MM.1S (cell line): ENCODE data around the gene JPT2.

Experiments
- DNase-seq: peaks from one replicate; pipeline ENCODE4 v3.0.0-alpha.2; 2015
- H2AFZ ChIP-seq: fragments of 300-600 bp; sonication (generic); 2 replicates; pipeline ENCODE4 v1.6.0; 2016; ENCODE audit warnings: antibody characterized with exemption, low read length
- H3F3A ChIP-seq: fragments of 300-600 bp; sonication (generic); 2 replicates; pipeline ENCODE4 v1.6.1; 2016; ENCODE audit warnings: mild to moderate bottlenecking, antibody characterized with exemption, low read length, moderate library complexity, mixed read lengths; ENCODE audit not compliant: insufficient read depth
- H3K27ac ChIP-seq: fragments of 300-600 bp; sonication (generic); 2 replicates; pipeline ENCODE4 v1.5.1; 2016; ENCODE audit warnings: mild to moderate bottlenecking, low read length
- H3K27me3 ChIP-seq: fragments of 300-600 bp; sonication (generic); replicated peaks from 2 replicates; pipeline ENCODE4 v1.6.0; 2016; ENCODE audit warnings: low read length; ENCODE audit not compliant: insufficient read depth
- H3K36me3 ChIP-seq: fragments of 300-600 bp; sonication (generic); replicated peaks from 2 replicates; pipeline ENCODE4 v1.6.1; 2016; ENCODE audit warnings: mild to moderate bottlenecking, low read length, mixed read lengths; ENCODE audit not compliant: insufficient read depth
- H3K4me1 ChIP-seq: fragments of 300-600 bp; sonication (generic); 2 replicates; pipeline ENCODE4 v1.6.1; 2016; ENCODE audit warnings: low read length, mixed read lengths
- H3K4me2 ChIP-seq: fragments of 300-600 bp; sonication (generic); 2 replicates; pipeline ENCODE4 v1.6.0; 2016; ENCODE audit warnings: low read depth, low read length
- H3K4me3 ChIP-seq: fragments of 300-600 bp; sonication (generic); 2 replicates; pipeline ENCODE4 v1.5.1; 2016; ENCODE audit warnings: low read length, mixed read lengths
- H3K79me2 ChIP-seq: fragments of 300-600 bp; sonication (generic); 2 replicates; pipeline ENCODE4 v1.6.1; 2016; ENCODE audit warnings: mixed run types, low read length, mixed read lengths
- H3K9ac ChIP-seq: fragments of 300-600 bp; sonication (generic); 2 replicates; pipeline ENCODE4 v1.6.1; 2016; ENCODE audit warnings: low read length, mixed read lengths
- H3K9me2 ChIP-seq: fragments of 300-600 bp; sonication (generic); replicated peaks from 2 replicates; pipeline ENCODE4 v1.6.1; 2016; ENCODE audit warnings: mild to moderate bottlenecking, low read length, mixed read lengths; ENCODE audit not compliant: insufficient read depth
- H3K9me3 ChIP-seq: fragments of 300-600 bp; sonication (generic); replicated peaks from 2 replicates; pipeline ENCODE4 v1.6.1; 2016; ENCODE audit warnings: mild to moderate bottlenecking, low read length, mixed read lengths; ENCODE audit not compliant: insufficient read depth
- H4K20me1 ChIP-seq: fragments of 300-600 bp; sonication (generic); 2 replicates; pipeline ENCODE4 v1.6.1; 2016; ENCODE audit warnings: mild to moderate bottlenecking, low read length, moderate library complexity, mixed read lengths; ENCODE audit not compliant: insufficient read depth
- CTCF ChIP-seq: fragments of 300-600 bp; sonication (generic); IDR thresholded peaks from 2 replicates; pipeline ENCODE4 v1.5.1; 2016; ENCODE audit warnings: antibody characterized with exemption, low read length, mixed read lengths
- EZH2 ChIP-seq: fragments of 300-600 bp; sonication (generic); optimal IDR thresholded peaks from 2 replicates; pipeline ENCODE3; 2017; ENCODE audit warnings: low read depth, mild to moderate bottlenecking, antibody characterized with exemption, low read length, mixed read lengths
- EZH2phosphoT487 ChIP-seq: fragments of 300-600 bp; sonication (generic); IDR thresholded peaks from 2 replicates; pipeline ENCODE4 v1.6.1; 2018; ENCODE audit warnings: antibody characterized with exemption, low read length

JPT2 gene

GRCh38 chr16:1634541-1634940, 43.5 kb upstream of the JPT2 start:
- Histone ChIP-seq H2AFZ (no peak overlapping the region), H3K4me2 (no peak overlapping the region), H3K79me2 (peaks cover 20% of the 10 kb centered on the region), H3K4me1 (no peaks in the 10 kb centered on the region), H3K27me3 (no peaks in the 10 kb centered on the region), H3K27ac (no peak overlapping the region), H3F3A (no peaks in the 10 kb centered on the region), H3K36me3 (no peaks in the 10 kb centered on the region; the same call in 1 of the 2 replicates), H3K4me3 (no peak overlapping the region), H3K9me2 (no peaks in the 10 kb centered on the region), H3K9me3 (no peaks in the 10 kb centered on the region), H4K20me1 (no peaks in the 10 kb centered on the region), H3K9ac (no peak overlapping the region)
- TF ChIP-seq EZH2 (no peak), CTCF (no peak), EZH2phosphoT487 (no peak)
- no peak for DNase-seq

GRCh38 chr16:1635070-1635469, 43.0 kb upstream of the JPT2 start:
- DNase-seq, result no peak
- Histone ChIP-seq H3K79me2 (peaks cover 14% of the 10 kb centered on the region), H2AFZ (no peak overlapping the region), H3K9ac (no peak overlapping the region), H3K9me2 (no peaks in the 10 kb centered on the region), H3K4me2 (no peak overlapping the region), H3K4me3 (no peak overlapping the region), H3K4me1 (no peaks in the 10 kb centered on the region), H3K9me3 (no peaks in the 10 kb centered on the region), H3K27ac (no peak overlapping the region), H3K36me3 (no peaks in the 10 kb centered on the region; the same call in 1 of the 2 replicates), H3K27me3 (no peaks in the 10 kb centered on the region), H3F3A (no peaks in the 10 kb centered on the region), H4K20me1 (no peaks in the 10 kb centered on the region)
- TF ChIP-seq EZH2, result no peak
- TF ChIP-seq EZH2phosphoT487, result no peak
- TF ChIP-seq CTCF, result no peak

GRCh38 chr16:1637526-1637925, 40.6 kb upstream of the JPT2 start:
- H3K27me3 ChIP-seq, result no peaks in the 10 kb centered on the region
- H3K27ac ChIP-seq, result no peak overlapping the region
- no peaks in the 10 kb centered on the region for H3K9me3 ChIP-seq
- no peak overlapping the region for H3K4me3 ChIP-seq
- no peak for DNase-seq
- TF ChIP-seq EZH2phosphoT487 (no peak), CTCF (no peak), EZH2 (no peak)
- no peaks in the 10 kb centered on the region for H3K9me2 ChIP-seq
- H3K9ac ChIP-seq, result no peak overlapping the region
- H2AFZ ChIP-seq, result no peak overlapping the region
- H3F3A ChIP-seq, result no peaks in the 10 kb centered on the region
- no peaks in the 10 kb centered on the region for H3K4me1 ChIP-seq
- H4K20me1 ChIP-seq, result no peaks in the 10 kb centered on the region
- H3K36me3 ChIP-seq, result peaks cover 2% of the 10 kb centered on the region; the same call in 1 of the 2 replicates
- no peak overlapping the region for H3K4me2 ChIP-seq
- H3K79me2 ChIP-seq, result peaks cover 10% of the 10 kb centered on the region; the same call in 1 of the 2 replicates
